Gastroesophageal sphincter (tissue), 3 donors: ENCODE results near the gene HMOX1.

Source experiments
- POLR2A ChIP-seq, 2 donors: fragments of 450-650 bp; IDR thresholded peaks; one replicate each; pipeline ENCODE4 v1.6.1; 2017; ENCODE audit warnings: antibody characterized with exemption in 2 of 2, mild to moderate bottlenecking in 2 of 2, moderate library complexity in 1 of 2
- POLR2AphosphoS5 ChIP-seq: sonication (generic); formaldehyde crosslinking; IDR thresholded peaks from one replicate; pipeline ENCODE4 v1.6.1; 2017; ENCODE audit warnings: antibody characterized with exemption
- TF ChIP-seq, protein P1 (sequence below), 4 experiments: fragments of 200-600 bp in 2 of 4; fragments of 450-650 bp in 2 of 4; sonication (generic) in 1 of 4; IDR thresholded peaks; one replicate each; pipeline ENCODE4 v1.5.1; 2017 to 2019; ENCODE audit warnings: antibody characterized with exemption in 4 of 4, mild to moderate bottlenecking in 2 of 4, moderate library complexity in 2 of 4

DNA sequence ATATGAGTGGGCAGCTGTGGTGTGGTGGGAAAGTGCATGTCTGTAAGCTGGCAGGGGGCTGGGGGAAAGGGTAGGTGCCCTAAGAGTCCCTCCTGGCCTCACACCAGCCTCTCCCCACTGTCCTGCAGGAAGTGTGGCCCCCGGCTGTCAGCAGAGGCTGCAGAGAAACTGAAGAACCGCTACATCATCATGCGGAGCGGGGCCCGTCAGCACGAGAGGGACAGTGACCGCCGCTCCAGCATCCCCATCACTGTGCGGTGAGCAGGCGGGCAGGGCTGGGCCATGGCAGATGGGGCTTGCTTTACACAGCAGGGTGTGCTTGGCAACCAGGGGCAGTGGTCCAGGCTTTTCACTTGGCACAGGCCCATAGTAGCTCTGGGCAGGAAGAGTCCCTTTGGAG is 38.9 kb downstream of the HMOX1 start:
- TF ChIP-seq, protein P1, sequence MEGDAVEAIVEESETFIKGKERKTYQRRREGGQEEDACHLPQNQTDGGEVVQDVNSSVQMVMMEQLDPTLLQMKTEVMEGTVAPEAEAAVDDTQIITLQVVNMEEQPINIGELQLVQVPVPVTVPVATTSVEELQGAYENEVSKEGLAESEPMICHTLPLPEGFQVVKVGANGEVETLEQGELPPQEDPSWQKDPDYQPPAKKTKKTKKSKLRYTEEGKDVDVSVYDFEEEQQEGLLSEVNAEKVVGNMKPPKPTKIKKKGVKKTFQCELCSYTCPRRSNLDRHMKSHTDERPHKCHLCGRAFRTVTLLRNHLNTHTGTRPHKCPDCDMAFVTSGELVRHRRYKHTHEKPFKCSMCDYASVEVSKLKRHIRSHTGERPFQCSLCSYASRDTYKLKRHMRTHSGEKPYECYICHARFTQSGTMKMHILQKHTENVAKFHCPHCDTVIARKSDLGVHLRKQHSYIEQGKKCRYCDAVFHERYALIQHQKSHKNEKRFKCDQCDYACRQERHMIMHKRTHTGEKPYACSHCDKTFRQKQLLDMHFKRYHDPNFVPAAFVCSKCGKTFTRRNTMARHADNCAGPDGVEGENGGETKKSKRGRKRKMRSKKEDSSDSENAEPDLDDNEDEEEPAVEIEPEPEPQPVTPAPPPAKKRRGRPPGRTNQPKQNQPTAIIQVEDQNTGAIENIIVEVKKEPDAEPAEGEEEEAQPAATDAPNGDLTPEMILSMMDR (IDR thresholded peaks at IDR 0.05): no peak
- TF ChIP-seq POLR2AphosphoS5 (no peak), POLR2A (IDR thresholded peaks at IDR 0.05) (no peak)
